Measurements from ENCODE around the gene ZNF562. TPM values are rescaled to one million over a fixed set of nuclear protein-coding genes. Genes with fewer than 3 reads are reported as not detected.
A peak's percentile ranks its signal among the peaks of the same experiment; 100 is the strongest.
"Not testable (repeated sequence)": the region's sequence is repeated elsewhere in the genome, so short reads cannot be mapped to it uniquely, and the experiment has no call there.

ZNF562 gene
- polyA plus RNA-seq, 2 of the 4 experiments (the other 2 are of a cell fraction) = 8.5 to 16.1 TPM

DNA sequence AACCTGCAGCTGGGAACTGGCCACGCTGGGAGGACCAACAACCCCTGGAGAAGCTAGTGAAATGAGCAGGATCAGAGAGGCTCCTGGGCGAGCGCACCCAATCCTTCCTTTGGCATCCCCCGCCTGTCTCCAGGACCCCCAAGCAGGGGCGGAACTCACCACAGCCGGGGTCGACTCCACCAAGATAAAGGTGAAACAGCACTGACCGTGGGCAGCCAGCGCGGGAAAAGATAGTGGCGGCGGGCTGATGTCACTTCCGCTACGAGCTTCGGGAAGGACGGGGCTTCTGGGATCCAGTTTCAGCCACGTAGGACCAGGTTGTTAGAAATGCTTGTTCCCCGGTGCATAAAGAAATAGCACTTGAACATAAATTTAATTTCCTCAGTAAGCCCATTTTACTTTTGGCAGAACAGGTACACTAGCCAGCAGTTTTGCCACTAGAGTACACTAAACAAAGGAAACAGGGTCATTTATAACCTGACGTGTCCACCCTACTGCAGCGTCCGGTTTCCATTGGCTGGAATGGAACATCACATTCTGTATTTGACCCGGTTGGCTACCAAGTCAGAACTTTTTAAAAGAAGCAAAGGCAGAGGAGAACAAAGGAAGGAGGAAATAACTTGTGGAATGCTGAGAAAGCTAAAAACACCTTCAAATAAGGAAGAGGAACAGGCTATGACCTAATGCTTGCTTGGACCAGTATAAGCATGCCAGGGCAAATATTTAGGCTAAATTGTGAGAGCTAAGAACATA lies 25.5 kb upstream of the ZNF562 start:
- no peak for TF ChIP-seq RFX5 (IDR thresholded peaks at IDR 0.05)
- FAIRE-seq (no peak), ATAC-seq (no peak), DNase-seq (ENCODE audit: low read depth in 1 of 2, low spot score in 1 of 2) (no peak)
- no peak overlapping the region for H3K27ac ChIP-seq
- POLR2A ChIA-PET = no interaction called here
- 55% methylated on average over 22 of the region's 22 CpGs for WGBS (ENCODE audit: missing lambda C conversion rate)
- H3K4me2 ChIP-seq = no peak overlapping the region
- H3K9me3 ChIP-seq = no peaks in the 10 kb centered on the region
- H3K4me3 ChIP-seq = no peak overlapping the region
- no peaks in the 10 kb centered on the region for H3K4me1 ChIP-seq
- CTCF ChIA-PET = no interaction called here

DNA sequence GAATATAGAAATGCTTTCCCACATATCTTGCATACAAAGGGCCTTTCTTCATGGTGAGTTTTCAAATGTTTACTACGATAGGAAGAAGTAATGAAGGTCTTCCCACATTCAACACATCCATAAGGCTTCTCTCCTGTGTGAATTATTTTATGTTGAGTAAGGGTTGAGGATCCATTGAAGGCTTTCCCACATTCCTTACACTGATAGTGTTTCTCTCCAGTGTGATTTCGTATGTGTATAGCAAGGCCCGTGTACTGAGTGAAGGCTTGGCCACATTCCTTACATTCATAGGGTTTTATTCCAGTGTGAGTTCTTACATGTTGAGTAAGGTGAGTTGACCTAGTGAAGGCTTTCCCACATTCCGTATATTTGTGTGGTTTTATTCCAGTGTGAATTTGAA lies 15.4 kb upstream of the ZNF562 start:
- H3K27ac ChIP-seq; H3K4me3 ChIP-seq; H3K4me2 ChIP-seq; DNase-seq (ENCODE audit: low read depth in 1 of 2, low spot score in 1 of 2); H3K4me1 ChIP-seq; CTCF ChIA-PET; ATAC-seq; FAIRE-seq; POLR2A ChIA-PET: not testable (repeated sequence)
- 1% methylated on average over 4 of the region's 4 CpGs for WGBS (ENCODE audit: missing lambda C conversion rate)
- peaks cover 12% of the 10 kb centered on the region; the same call in 1 of the 3 replicates for H3K9me3 ChIP-seq

- H3K4me1 ChIP-seq; H3K9me3 ChIP-seq; H3K27ac ChIP-seq; H3K4me3 ChIP-seq; DNase-seq (ENCODE audit: low read depth in 1 of 2, low spot score in 1 of 2); ATAC-seq; POLR2A ChIA-PET; CTCF ChIA-PET; H3K4me2 ChIP-seq; FAIRE-seq: not testable (repeated sequence)
- WGBS (ENCODE audit: missing lambda C conversion rate) = no CpG with 5 or more reads among the region's 30 CpGs
These were observed 5.1 kb upstream of the ZNF562 start for GRCh38 chr19:9679996-9680395.

- Histone ChIP-seq H3K4me2 (peak overlapping the region; percentile 75), H3K9me3 (peaks cover 49% of the 10 kb centered on the region), H3K27ac (peak overlapping the region; percentile 96 to 97), H3K4me3 (peak overlapping the region; percentile 85)
- H3K4me1 ChIP-seq; DNase-seq (ENCODE audit: low read depth in 1 of 2, low spot score in 1 of 2); FAIRE-seq; CTCF ChIA-PET; ATAC-seq: not testable (repeated sequence)
- WGBS (ENCODE audit: missing lambda C conversion rate) = 66% methylated on average over 19 of the region's 20 CpGs
- POLR2A ChIA-PET = interaction anchor here (1.0 kb wide), 1 partner anchor 93 kb away, joined by 4 read pairs; the partner anchor contains the start of gene ZNF846
These were observed 530 bp upstream of the ZNF562 start for GRCh38 chr19:9675358-9675901.

GRCh38 chr19:9673912-9674662 lies 813 bp downstream of the ZNF562 start:
- ChIA-PET POLR2A (no interaction called here), CTCF (no interaction called here)
- peak in 1 of 2 experiments; percentile 27 for DNase-seq (ENCODE audit: low read depth in 1 of 2, low spot score in 1 of 2)
- FAIRE-seq = no peak
- Histone ChIP-seq H3K4me3 (peak overlapping the region; percentile 85), H3K9me3 (peaks cover 60% of the 10 kb centered on the region), H3K4me2 (peak overlapping the region; percentile 75), H3K4me1 (no peaks in the 10 kb centered on the region), H3K27ac (peak overlapping the region; percentile 96 to 97)
- peak; percentile 54 to 62; a peak in 3 of 6 replicates for ATAC-seq
- TF ChIP-seq KDM1A (IDR thresholded peaks at IDR 0.05; ENCODE audit: low read depth) (peak; percentile 74), CBX2 (IDR thresholded peaks at IDR 0.05; ENCODE audit: borderline replicate concordance, low read depth) (no peak), CHD2 (IDR thresholded peaks at IDR 0.05; ENCODE audit: low read length, partially characterized antibody) (no peak)
- WGBS (ENCODE audit: missing lambda C conversion rate) = 33% methylated on average over 13 of the region's 13 CpGs

- ChIA-PET POLR2A (no interaction called here), CTCF (no interaction called here)
- Histone ChIP-seq H3K27ac (no peak overlapping the region), H3K4me3 (no peak overlapping the region), H3K9me3 (peaks cover 69% of the 10 kb centered on the region), H3K4me1 (no peaks in the 10 kb centered on the region), H3K4me2 (no peak overlapping the region)
- no peak for ATAC-seq
- DNase-seq (ENCODE audit: low read depth in 1 of 2, low spot score in 1 of 2) = no peak
- no peak for FAIRE-seq
- TF ChIP-seq CBX2 (IDR thresholded peaks at IDR 0.05; ENCODE audit: borderline replicate concordance, low read depth) (no peak), POLR2AphosphoS2 (conservative IDR thresholded peaks at IDR 0.05; ENCODE audit: low read length) (no peak), JUN (IDR thresholded peaks at IDR 0.05) (no peak), RARB (CRISPR knock-in tag; IDR thresholded peaks at IDR 0.05) (no peak), ELK1 (IDR thresholded peaks at IDR 0.05; ENCODE audit: low read depth, low read length) (no peak), KDM5A (IDR thresholded peaks at IDR 0.05) (no peak), HOXA7 (CRISPR knock-in tag; IDR thresholded peaks at IDR 0.05) (no peak)
- WGBS (ENCODE audit: missing lambda C conversion rate) = 99% methylated on average over 4 of the region's 4 CpGs
These were observed 2.0 kb downstream of the ZNF562 start for GRCh38 chr19:9672893-9673292.
